Measurements from ENCODE around the gene MT1E. TPM values are rescaled to one million over a fixed set of nuclear protein-coding genes. Genes with fewer than 3 reads are reported as not detected.

Gene MT1E
- total and polyA plus RNA-seq, 3 donors from 2014 or later = 10.5 to 55.4 (median 22.4) TPM

GRCh38 chr16:56591377-56592060 is 34.1 kb upstream of the MT1E start:
- H3K36me3 ChIP-seq (ENCODE audit: low read depth, missing control alignments) = no peaks in the 10 kb centered on the region
- H3K27ac ChIP-seq = no peak overlapping the region
- H3K9me3 ChIP-seq = no peaks in the 10 kb centered on the region
- H3K27me3 ChIP-seq = no peaks in the 10 kb centered on the region
- DNase-seq = peak; percentile 25
- TF ChIP-seq CTCF (IDR thresholded peaks at IDR 0.05) (no peak), POLR2A (IDR thresholded peaks at IDR 0.05) (no peak)
- H3K4me1 ChIP-seq = peaks cover 9% of the 10 kb centered on the region
- 55 to 57% methylated on average over 4 of the region's 4 CpGs for WGBS, 2 donors
- intact Hi-C loops (cut with DNase I; ENCODE audit: low total_unique reads) = no loop called here
- H3K4me3 ChIP-seq = no peak overlapping the region

- no peak for TF ChIP-seq POLR2A (IDR thresholded peaks at IDR 0.05)
- no peak for TF ChIP-seq CTCF (IDR thresholded peaks at IDR 0.05)
- Histone ChIP-seq H3K4me3 (no peak overlapping the region), H3K27me3 (no peaks in the 10 kb centered on the region), H3K9me3 (no peaks in the 10 kb centered on the region), H3K27ac (no peak overlapping the region), H3K36me3 (ENCODE audit: low read depth, missing control alignments) (no peaks in the 10 kb centered on the region), H3K4me1 (peaks cover 9% of the 10 kb centered on the region)
- intact Hi-C loops (cut with DNase I; ENCODE audit: low total_unique reads) = no loop called here
- WGBS, 2 donors = 81 to 97% methylated on average over 6 of the region's 6 CpGs
- no peak for DNase-seq
Measured at GRCh38 chr16:56593573-56594291, 31.8 kb upstream of the MT1E start.

GRCh38 chr16:56594292-56594619 is 31.3 kb upstream of the MT1E start:
- intact Hi-C loops (cut with DNase I; ENCODE audit: low total_unique reads) = no loop called here
- H3K4me1 ChIP-seq = peaks cover 9% of the 10 kb centered on the region
- no peak overlapping the region for H3K4me3 ChIP-seq
- WGBS, 2 donors = 91 to 97% methylated on average over 5 of the region's 5 CpGs
- no peak overlapping the region for H3K27ac ChIP-seq
- DNase-seq = no peak
- no peak for TF ChIP-seq POLR2A (IDR thresholded peaks at IDR 0.05)
- no peak for TF ChIP-seq CTCF (IDR thresholded peaks at IDR 0.05)
- H3K36me3 ChIP-seq (ENCODE audit: low read depth, missing control alignments) = no peaks in the 10 kb centered on the region
- H3K27me3 ChIP-seq = no peaks in the 10 kb centered on the region
- H3K9me3 ChIP-seq = no peaks in the 10 kb centered on the region

GRCh38 chr16:56600398-56600999 is 25.1 kb upstream of the MT1E start:
- H3K27ac ChIP-seq = no peak overlapping the region
- no peak overlapping the region for H3K4me3 ChIP-seq
- TF ChIP-seq POLR2A (IDR thresholded peaks at IDR 0.05) (no peak), CTCF (IDR thresholded peaks at IDR 0.05) (peak in 2 of 3 experiments; percentile 64 to 66)
- H3K36me3 ChIP-seq (ENCODE audit: low read depth, missing control alignments) = no peaks in the 10 kb centered on the region
- WGBS, 2 donors = 54% methylated on average over 8 of the region's 8 CpGs
- H3K27me3 ChIP-seq = no peaks in the 10 kb centered on the region
- peak; percentile 49 for DNase-seq
- H3K4me1 ChIP-seq = no peaks in the 10 kb centered on the region
- intact Hi-C loops (cut with DNase I; ENCODE audit: low total_unique reads) = no loop called here
- no peaks in the 10 kb centered on the region for H3K9me3 ChIP-seq

Measured in testis (tissue), 3 donors.